HCT116 (cell line): ENCODE measurements around the gene DTNB. TPM values are rescaled to one million over a fixed set of nuclear protein-coding genes. Genes with fewer than 3 reads are reported as not detected.

Experiments used
- ATAC-seq: fragments of 200-7000 bp; cut with Tn5 transposase; 2 replicates; pipeline ENCODE4 v1.9.1; 2020; ENCODE audit warnings: mild to moderate bottlenecking, moderate library complexity
- BruUV-seq: library from RNA; stranded (reverse); fragments of 400-500 nt; replicated peaks from 2 replicates; lab custom pipeline; 2021; lab: Mats Ljungman, UMichigan
- CTCF ChIA-PET: fragments of 300-600 bp; sonication (Branson Sonifier 250); formaldehyde crosslinking; loops from one replicate; lab custom pipeline; 2021; ENCODE audit warnings: antibody characterized with exemption; lab: Charles Lee
- POLR2A ChIA-PET: fragments of 300-600, 350-600 bp; sonication (Branson Sonifier 250); formaldehyde crosslinking; loops from one replicate; lab custom pipeline; 2021; ENCODE audit warnings: antibody characterized with exemption; lab: Charles Lee
- RAD21 ChIA-PET, 2 experiments: fragments of 300-600 bp; sonication (Branson Sonifier 250); formaldehyde crosslinking; loops; one replicate each; lab custom pipeline; 2023; ENCODE audit warnings: low total read pairs in 2 of 2; ENCODE audit not compliant: uncharacterized antibody in 2 of 2, unreplicated experiment in 2 of 2, low non-redundant PET in 1 of 2; lab: Charles Lee
- DNase-seq: peaks from one replicate; pipeline ENCODE4 v3.0.0-alpha.2; 2010; ENCODE audit warnings: low read depth, low spot score
- H2AFZ ChIP-seq: fragments of 200-600 bp; shearing (Covaris generic), sonication (generic); 2 replicates; pipeline ENCODE4 v1.6.1; 2017; ENCODE audit warnings: low read depth, mixed run types, mixed read lengths, antibody characterized with exemption, low read length; ENCODE audit not compliant: poor library complexity, severe bottlenecking
- H3K27ac ChIP-seq: 2 replicates; pipeline ENCODE4 v1.5.1; 2012; ENCODE audit warnings: low read depth, low read length
- H3K27me3 ChIP-seq: fragments of 200-600 bp; sonication (generic); 2 replicates; pipeline ENCODE4 v1.6.1; 2016; ENCODE audit warnings: mixed run types, low read length, mixed read lengths; ENCODE audit not compliant: insufficient read depth
- H3K36me3 ChIP-seq, 2 experiments: fragments of 200-500 bp in 1 of 2; fragments of 200-600 bp in 1 of 2; sonication (Bioruptor generic) in 1 of 2; sonication (generic) in 1 of 2; 2 replicates each; pipeline versions ENCODE4 v1.5.1 to v1.6.1; 2014 to 2016; ENCODE audit warnings: low read length in 2 of 2, inconsistent platforms in 1 of 2, mixed read lengths in 1 of 2, mixed run types in 1 of 2; ENCODE audit not compliant: insufficient read depth in 2 of 2, control insufficient read depth in 1 of 2
- H3K4me1 ChIP-seq, 2 experiments: fragments of 200-600 bp in 1 of 2; sonication (generic) in 1 of 2; 2 replicates each; pipeline versions ENCODE4 v1.5.1 to v1.6.1; 2012 to 2017; ENCODE audit warnings: low read length in 2 of 2, inconsistent platforms in 1 of 2, mild to moderate bottlenecking in 1 of 2, mixed read lengths in 1 of 2, mixed run types in 1 of 2, moderate library complexity in 1 of 2; ENCODE audit not compliant: insufficient read depth in 2 of 2, control insufficient read depth in 1 of 2
- H3K4me2 ChIP-seq: fragments of 200-600 bp; sonication (generic); 2 replicates; pipeline ENCODE4 v1.6.1; 2017; ENCODE audit warnings: mixed run types, low read length, mixed read lengths
- H3K4me3 ChIP-seq, 2 experiments: fragments of 200-600 bp in 1 of 2; sonication (generic) in 1 of 2; replicated peaks in 1 of 2; 2 replicates each; pipeline ENCODE4 v1.5.1; 2011 to 2016; ENCODE audit warnings: low read length in 2 of 2, control low read depth in 1 of 2, low read depth in 1 of 2, mild to moderate bottlenecking in 1 of 2, mixed read lengths in 1 of 2, mixed run types in 1 of 2
- H3K79me2 ChIP-seq: fragments of 200-600 bp; sonication (generic); 2 replicates; pipeline ENCODE4 v1.6.1; 2017; ENCODE audit warnings: mild to moderate bottlenecking, mixed run types, low read length, moderate library complexity, mixed read lengths; ENCODE audit not compliant: insufficient read depth
- H3K9ac ChIP-seq: fragments of 200-600 bp; sonication (generic); 2 replicates; pipeline ENCODE4 v1.6.1; 2016; ENCODE audit warnings: low read length, mixed read lengths
- H3K9me2 ChIP-seq: fragments of 200-600 bp; sonication (generic), shearing (Covaris generic); 2 replicates; pipeline ENCODE4 v1.6.1; 2017; ENCODE audit warnings: mixed run types, mild to moderate bottlenecking, moderate library complexity; ENCODE audit not compliant: insufficient read depth
- H3K9me3 ChIP-seq, 2 experiments: fragments of 200-500 bp in 1 of 2; fragments of 200-600 bp in 1 of 2; sonication (Bioruptor generic) in 1 of 2; sonication (generic) in 1 of 2; 2 replicates each; pipeline ENCODE4 v1.6.1; 2014 to 2017; ENCODE audit warnings: low read length in 2 of 2, mixed read lengths in 2 of 2, inconsistent platforms in 1 of 2, low read depth in 1 of 2, mild to moderate bottlenecking in 1 of 2, mixed run types in 1 of 2, moderate library complexity in 1 of 2; ENCODE audit not compliant: control insufficient read depth in 1 of 2, insufficient read depth in 1 of 2
- H4K20me1 ChIP-seq: fragments of 200-600 bp; sonication (generic), shearing (Covaris generic); 2 replicates; pipeline ENCODE4 v1.6.1; 2017; ENCODE audit warnings: mixed run types, mild to moderate bottlenecking, moderate library complexity; ENCODE audit not compliant: insufficient read depth
- ATF3 ChIP-seq: IDR thresholded peaks from 2 replicates; pipeline ENCODE4 v1.6.1; 2012
- CBX3 ChIP-seq: IDR thresholded peaks from 2 replicates; pipeline ENCODE4 v1.6.1; 2012; ENCODE audit warnings: low read depth
- CTCF ChIP-seq, 3 experiments: fragments of 200-600 bp in 1 of 3; sonication (generic) in 1 of 3; IDR thresholded peaks in 2 of 3; conservative IDR thresholded peaks in 1 of 3; 2 replicates each; pipeline ENCODE4 v1.5.1; 2012 to 2017; ENCODE audit warnings: low read depth in 2 of 3, low read length in 2 of 3, antibody characterized with exemption in 1 of 3, borderline replicate concordance in 1 of 3, control low read depth in 1 of 3, mild to moderate bottlenecking in 1 of 3, mixed read lengths in 1 of 3, mixed run types in 1 of 3, moderate library complexity in 1 of 3; ENCODE audit not compliant: insufficient read depth in 1 of 3
- EGR1 ChIP-seq: IDR thresholded peaks from 2 replicates; pipeline ENCODE4 v1.6.1; 2012; ENCODE audit warnings: low read depth
- ELF1 ChIP-seq: IDR thresholded peaks from 2 replicates; pipeline ENCODE4 v1.6.1; 2012; ENCODE audit warnings: low read depth, borderline replicate concordance
- EZH2phosphoT487 ChIP-seq: fragments of 200-600 bp; IDR thresholded peaks from 2 replicates; pipeline ENCODE4 v1.6.1; 2018; ENCODE audit warnings: antibody characterized with exemption, borderline replicate concordance
- FOSL1 ChIP-seq: IDR thresholded peaks from 2 replicates; pipeline ENCODE4 v1.6.1; 2012; ENCODE audit warnings: low read depth
- JUND ChIP-seq: IDR thresholded peaks from 2 replicates; pipeline ENCODE4 v1.6.1; 2012
- MAX ChIP-seq: IDR thresholded peaks from 2 replicates; pipeline ENCODE4 v1.6.1; 2012
- POLR2AphosphoS5 ChIP-seq: IDR thresholded peaks from 2 replicates; pipeline ENCODE4 v1.6.1; 2011; ENCODE audit warnings: mild to moderate bottlenecking, low read depth, low read length, moderate library complexity
- RAD21 ChIP-seq: IDR thresholded peaks from 2 replicates; pipeline ENCODE4 v1.6.1; 2012; ENCODE audit warnings: low read depth, mild to moderate bottlenecking
- SIN3A ChIP-seq: IDR thresholded peaks from 2 replicates; pipeline ENCODE4 v1.6.1; 2012; ENCODE audit warnings: low read depth
- TCF7L2 ChIP-seq: IDR thresholded peaks from 2 replicates; pipeline ENCODE4 v1.7.0; 2011; ENCODE audit warnings: borderline replicate concordance, inconsistent platforms; ENCODE audit not compliant: insufficient read depth, insufficient read length; ENCODE audit errors: extremely low read depth
- YY1 ChIP-seq: IDR thresholded peaks from 2 replicates; pipeline ENCODE4 v1.6.1; 2011; ENCODE audit warnings: low read length, low read depth, moderate library complexity, mild to moderate bottlenecking; ENCODE audit not compliant: insufficient replicate concordance; ENCODE audit errors: extremely low read depth
- ZFX ChIP-seq: fragments of 450-650 bp; IDR thresholded peaks from 2 replicates; pipeline ENCODE4 v1.6.1; 2017
- ZNF274 ChIP-seq: fragments of 200-500 bp; sonication (Bioruptor generic); IDR thresholded peaks from 2 replicates; pipeline ENCODE4 v1.6.1; 2014; ENCODE audit warnings: mild to moderate bottlenecking, low read depth, low read length, inconsistent platforms
- intact Hi-C: fragments of 100-400 bp; cut with micrococcal nuclease; formaldehyde crosslinking; loops from 2 replicates; pipeline ENCODE4 v1.10.0; 2022
- total RNA-seq: library from RNA; stranded (reverse); gene quantifications from one replicate; pipeline ENCODE4 v1.2.1, GENCODE V29; 2021; ENCODE audit not compliant: unreplicated experiment

The DTNB gene
- total RNA-seq, 1 experiment from 2014 or later, result 30.2 TPM

GRCh38 chr2:25347846-25348245, 325.5 kb downstream of the DTNB start:
- Histone ChIP-seq H3K27me3 (no peaks in the 10 kb centered on the region), H3K4me1 (peaks cover 15 to 26% of the 10 kb centered on the region in 2 experiments), H2AFZ (peak overlapping the region; percentile 93), H3K36me3 (no peaks in the 10 kb centered on the region), H3K4me3 (no peak overlapping the region; a peak in 1 of 4 replicates), H4K20me1 (no peaks in the 10 kb centered on the region), H3K4me2 (peak overlapping the region; percentile 71), H3K9me2 (no peaks in the 10 kb centered on the region), H3K79me2 (no peaks in the 10 kb centered on the region)
- DNase-seq, result no peak
- ChIA-PET CTCF (interaction anchor here (5.0 kb wide), 1 partner anchor 14 kb away, joined by 48 read pairs; no protein-coding TSS in a partner anchor), RAD21 (no interaction called here)
- ATAC-seq, result peak; percentile 38
- intact Hi-C loops, result no loop called here
- TF ChIP-seq POLR2AphosphoS5 (no peak), MAX (no peak), ZNF274 (no peak), YY1 (no peak), CTCF (IDR thresholded peaks at IDR 0.05 in 2 of 3, conservative IDR thresholded peaks at IDR 0.05 in 1 of 3; ENCODE audit: borderline replicate concordance in 1 of 3, insufficient read depth in 1 of 3, low read depth in 2 of 3, low read length in 2 of 3) (no peak), CBX3 (no peak), SIN3A (no peak), RAD21 (no peak), JUND (no peak; the same call in 1 of the 2 replicates), TCF7L2 (no peak), FOSL1 (no peak), EZH2phosphoT487 (no peak), EGR1 (no peak), ATF3 (no peak; the same call in 1 of the 2 replicates), ZFX (no peak), ELF1 (no peak)
- TF ChIP-seq, all 23 proteins: peak for 0
- no peak overlapping the region for H3K9ac ChIP-seq
- BruUV-seq, result no TSS peak
- no peaks in the 10 kb centered on the region for H3K9me3 ChIP-seq
- H3K27ac ChIP-seq, result no peak overlapping the region
- POLR2A ChIA-PET, result no interaction called here
